Epithelial cell of esophagus (primary cell): ENCODE results near the gene TAMALIN.

Experiments
- DNase-seq: peaks from one replicate; pipeline ENCODE4 v3.0.0; 2010; ENCODE audit warnings: low read depth
- H3K4me3 ChIP-seq: 2 replicates; pipeline ENCODE4 v1.5.1; 2011; ENCODE audit warnings: mild to moderate bottlenecking, low read length, control low read depth
- TF ChIP-seq, protein P1 (sequence below): IDR thresholded peaks from 2 replicates; pipeline ENCODE4 v1.5.1; 2011; ENCODE audit warnings: low read depth, mild to moderate bottlenecking, low read length, control low read depth, inconsistent platforms; ENCODE audit not compliant: insufficient read depth; ENCODE audit errors: missing control alignments

The TAMALIN gene

DNA sequence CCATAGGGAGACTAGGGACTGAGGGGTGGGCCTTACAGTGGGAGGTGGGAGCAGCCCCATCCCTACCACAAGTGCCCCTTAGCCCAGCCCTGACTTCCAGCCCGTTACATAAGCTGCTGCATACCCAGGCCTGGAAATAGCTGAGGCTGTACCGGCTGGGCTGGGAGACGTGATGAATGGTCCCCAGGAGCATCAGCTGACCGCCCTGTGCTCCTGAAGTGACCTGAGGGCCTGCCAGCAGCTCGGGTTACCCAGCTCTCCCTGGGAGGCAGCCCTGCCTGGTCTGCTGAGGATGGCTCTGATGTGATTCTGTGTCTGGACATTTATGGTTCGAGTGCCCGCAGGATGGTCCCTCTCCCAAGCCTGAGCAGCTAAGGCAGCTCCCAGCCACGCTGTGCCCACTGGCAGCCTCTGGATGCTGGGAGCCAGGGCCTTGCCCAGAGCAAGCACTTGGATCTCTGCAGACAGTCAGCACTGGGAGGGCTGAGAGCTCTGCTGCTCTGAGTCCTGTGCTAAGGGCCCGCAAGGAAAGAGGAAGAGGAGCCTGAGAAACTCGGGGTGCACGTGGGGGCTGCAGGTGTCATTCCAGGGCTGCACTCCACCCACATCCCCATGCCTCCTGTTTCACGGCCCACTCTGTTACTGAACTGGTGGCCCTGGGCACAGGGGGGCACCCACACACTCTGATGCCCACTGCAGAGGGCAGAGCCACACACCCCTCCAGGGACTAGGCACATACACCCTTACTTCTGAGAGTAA lies 20.5 kb downstream of the TAMALIN start:
- no peak for DNase-seq
- TF ChIP-seq, protein P1, sequence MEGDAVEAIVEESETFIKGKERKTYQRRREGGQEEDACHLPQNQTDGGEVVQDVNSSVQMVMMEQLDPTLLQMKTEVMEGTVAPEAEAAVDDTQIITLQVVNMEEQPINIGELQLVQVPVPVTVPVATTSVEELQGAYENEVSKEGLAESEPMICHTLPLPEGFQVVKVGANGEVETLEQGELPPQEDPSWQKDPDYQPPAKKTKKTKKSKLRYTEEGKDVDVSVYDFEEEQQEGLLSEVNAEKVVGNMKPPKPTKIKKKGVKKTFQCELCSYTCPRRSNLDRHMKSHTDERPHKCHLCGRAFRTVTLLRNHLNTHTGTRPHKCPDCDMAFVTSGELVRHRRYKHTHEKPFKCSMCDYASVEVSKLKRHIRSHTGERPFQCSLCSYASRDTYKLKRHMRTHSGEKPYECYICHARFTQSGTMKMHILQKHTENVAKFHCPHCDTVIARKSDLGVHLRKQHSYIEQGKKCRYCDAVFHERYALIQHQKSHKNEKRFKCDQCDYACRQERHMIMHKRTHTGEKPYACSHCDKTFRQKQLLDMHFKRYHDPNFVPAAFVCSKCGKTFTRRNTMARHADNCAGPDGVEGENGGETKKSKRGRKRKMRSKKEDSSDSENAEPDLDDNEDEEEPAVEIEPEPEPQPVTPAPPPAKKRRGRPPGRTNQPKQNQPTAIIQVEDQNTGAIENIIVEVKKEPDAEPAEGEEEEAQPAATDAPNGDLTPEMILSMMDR: no peak
- H3K4me3 ChIP-seq: no peak overlapping the region

DNA sequence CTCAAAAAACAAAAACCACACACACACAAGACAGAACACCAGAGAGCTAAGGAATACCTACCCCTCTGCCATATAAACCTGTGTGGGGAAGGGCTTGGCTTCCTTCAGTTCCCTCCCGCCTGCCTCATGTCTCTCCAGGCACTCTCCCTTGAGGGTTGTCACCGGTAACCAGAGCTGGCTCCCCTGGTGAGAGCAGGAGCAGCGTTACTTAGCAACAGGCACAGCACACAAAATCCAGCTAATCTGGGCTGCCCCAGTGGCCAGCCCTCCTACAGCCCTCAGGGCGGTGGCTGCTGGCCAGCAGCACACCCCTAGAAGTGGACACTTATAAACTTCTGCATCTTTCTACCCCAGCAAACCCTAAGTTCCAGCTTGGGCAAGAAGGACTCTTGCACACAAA lies 22.9 kb downstream of the TAMALIN start:
- no peak overlapping the region for H3K4me3 ChIP-seq
- DNase-seq: no peak
- TF ChIP-seq, protein P1: no peak

DNA sequence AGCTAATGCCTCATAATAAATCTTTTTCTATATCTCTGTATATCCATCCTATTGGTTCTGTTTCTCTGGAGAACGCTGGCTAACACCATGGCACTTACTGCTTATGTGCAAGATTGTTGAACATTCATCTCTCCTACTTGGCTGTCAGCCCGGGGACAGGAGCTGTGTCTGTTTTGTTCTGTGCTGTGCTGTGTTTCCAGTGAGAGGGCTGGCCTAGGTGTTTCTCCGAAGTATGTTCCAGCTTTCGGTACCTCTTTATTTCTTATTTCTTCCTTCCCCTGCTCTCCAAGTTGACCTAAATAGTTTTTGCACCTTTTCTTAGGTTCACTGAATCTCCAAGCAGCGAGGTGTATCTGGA lies 25.7 kb downstream of the TAMALIN start:
- TF ChIP-seq, protein P1: no peak
- peak; percentile 36 for DNase-seq
- H3K4me3 ChIP-seq: peak overlapping the region; percentile 35

DNA sequence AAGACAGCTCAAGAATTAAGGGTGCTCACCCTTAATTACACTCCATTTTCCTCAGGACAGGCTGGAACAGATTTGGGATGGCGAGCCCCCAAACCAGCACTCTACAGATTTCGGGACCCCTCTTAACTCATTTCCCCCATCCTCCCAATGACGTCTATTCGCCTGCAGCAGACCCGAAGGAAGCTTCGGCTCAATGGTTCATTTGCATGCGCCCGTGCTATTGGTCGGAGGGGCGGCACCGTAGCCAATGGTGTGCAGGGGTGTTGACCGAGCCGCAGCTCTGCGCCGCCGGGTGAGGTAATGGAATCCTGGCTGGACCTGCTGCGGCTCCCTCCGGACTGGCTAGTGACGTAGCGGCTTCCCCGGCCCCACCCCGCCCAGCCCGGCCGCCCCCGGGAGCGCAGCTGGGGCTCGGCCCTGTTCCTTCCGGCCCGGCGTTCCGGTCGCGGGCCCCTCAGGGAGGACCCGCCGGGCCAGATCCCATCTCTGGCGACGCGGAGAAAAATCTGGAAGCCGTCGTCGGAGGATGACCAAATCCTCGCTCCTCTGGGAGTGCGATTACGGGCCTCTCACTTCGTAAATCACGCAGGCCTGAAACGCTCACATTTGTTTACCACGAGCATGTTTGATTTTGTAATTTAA lies 26.2 kb downstream of the TAMALIN start:
- peak overlapping the region; percentile 35 for H3K4me3 ChIP-seq
- TF ChIP-seq, protein P1: no peak
- peak; percentile 98 for DNase-seq

DNA sequence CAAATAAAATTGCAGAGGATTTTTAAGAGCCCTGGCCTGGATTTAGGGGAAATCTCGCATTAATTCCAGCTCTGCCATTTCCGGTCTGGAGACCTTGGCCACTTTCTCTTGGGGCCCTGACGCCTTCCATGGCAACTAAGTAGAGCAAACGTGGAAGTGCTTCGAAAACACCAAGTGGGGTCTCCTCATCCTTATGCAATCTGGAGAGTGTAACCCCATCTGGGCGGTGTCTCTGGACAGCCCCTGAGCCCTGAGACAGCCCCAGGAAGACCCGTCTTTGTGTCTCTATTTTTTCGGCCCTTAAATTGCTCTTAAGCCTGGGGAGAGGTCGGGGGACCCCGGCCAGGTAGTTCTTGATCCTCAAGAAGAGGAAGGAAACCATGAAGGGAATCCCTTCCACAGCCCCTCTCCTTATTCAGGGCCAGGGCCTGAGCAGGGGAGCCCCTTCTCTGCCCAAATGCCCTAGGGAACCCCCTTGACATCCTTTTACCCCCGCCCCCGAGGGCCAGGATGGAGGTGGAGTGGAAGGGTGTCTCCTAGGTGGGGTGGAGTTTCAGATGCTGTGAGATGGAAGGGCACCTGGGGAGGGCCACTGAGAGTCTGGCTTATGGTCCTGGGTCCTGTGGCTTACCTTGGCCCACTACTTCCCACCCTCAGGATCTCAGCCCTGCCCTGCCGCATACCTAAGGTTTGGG lies 26.8 kb downstream of the TAMALIN start:
- TF ChIP-seq, protein P1: no peak
- H3K4me3 ChIP-seq: peak overlapping the region; percentile 32
- DNase-seq: no peak

DNA sequence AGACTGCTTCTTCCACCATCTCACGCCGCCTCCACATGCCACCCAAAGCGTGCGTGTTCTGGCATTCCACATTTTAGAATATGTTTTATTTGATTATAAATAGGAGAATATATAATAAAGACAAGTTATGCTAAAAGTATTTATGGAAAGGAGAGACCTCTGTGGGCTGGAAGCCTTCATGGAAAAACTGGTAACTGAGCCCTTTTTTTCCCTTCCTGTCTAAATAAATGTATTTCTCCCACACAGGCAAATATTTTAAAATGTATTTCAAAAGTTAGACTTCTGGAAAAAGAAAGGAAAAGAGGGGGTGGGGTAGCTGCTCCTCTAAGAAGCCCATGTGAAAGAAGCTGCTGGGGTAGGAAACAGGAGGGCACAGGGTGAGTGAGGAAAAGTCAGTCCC lies 28.4 kb downstream of the TAMALIN start:
- DNase-seq: no peak
- TF ChIP-seq, protein P1: no peak
- H3K4me3 ChIP-seq: no peak overlapping the region
